Hepatocyte (in vitro differentiated cells): ENCODE measurements around the gene LENEP. TPM values are rescaled to one million over a fixed set of nuclear protein-coding genes. Genes with fewer than 3 reads are reported as not detected.

Experiments
- DNase-seq: peaks from one replicate; pipeline ENCODE4 v3.0.0-alpha.2; 2016; ENCODE audit warnings: low spot score
- H2AFZ ChIP-seq: fragments of 200-600 bp; sonication (generic); 2 replicates; pipeline ENCODE4 v1.6.0; 2016; ENCODE audit warnings: antibody characterized with exemption, mild to moderate bottlenecking
- H3K27ac ChIP-seq: fragments of 200-600 bp; sonication (generic); 2 replicates; pipeline ENCODE4 v1.5.1; 2016; ENCODE audit warnings: mild to moderate bottlenecking
- H3K27me3 ChIP-seq: fragments of 200-600 bp; sonication (generic); 2 replicates; pipeline ENCODE4 v1.6.1; 2016
- H3K36me3 ChIP-seq: fragments of 200-600 bp; sonication (generic); replicated peaks from 2 replicates; pipeline ENCODE4 v1.5.1; 2016; ENCODE audit warnings: low read depth; ENCODE audit not compliant: insufficient read depth
- H3K4me1 ChIP-seq: fragments of 200-600 bp; sonication (generic); 2 replicates; pipeline ENCODE4 v1.5.1; 2016; ENCODE audit warnings: mild to moderate bottlenecking, moderate library complexity; ENCODE audit not compliant: insufficient read depth
- H3K4me2 ChIP-seq: fragments of 200-600 bp; sonication (generic); 2 replicates; pipeline ENCODE4 v1.6.0; 2016
- H3K4me3 ChIP-seq: fragments of 200-600 bp; sonication (generic); 2 replicates; pipeline ENCODE4 v1.5.1; 2016; ENCODE audit warnings: mild to moderate bottlenecking
- H3K79me2 ChIP-seq: fragments of 200-600 bp; sonication (generic); 2 replicates; pipeline ENCODE4 v1.6.0; 2017; ENCODE audit warnings: mild to moderate bottlenecking
- H3K9me2 ChIP-seq: fragments of 200-600 bp; sonication (generic); replicated peaks from 2 replicates; pipeline ENCODE4 v1.6.0; 2017; ENCODE audit warnings: mild to moderate bottlenecking; ENCODE audit not compliant: insufficient read depth
- H3K9me3 ChIP-seq: fragments of 200-600 bp; sonication (generic); 2 replicates; pipeline ENCODE4 v1.5.1; 2016; ENCODE audit warnings: low read depth, mild to moderate bottlenecking
- H4K20me1 ChIP-seq: fragments of 200-600 bp; sonication (generic); 2 replicates; pipeline ENCODE4 v1.6.0; 2016; ENCODE audit warnings: mild to moderate bottlenecking; ENCODE audit not compliant: insufficient read depth, poor library complexity, severe bottlenecking
- CTCF ChIP-seq: fragments of 200-600 bp; sonication (generic); IDR thresholded peaks from 2 replicates; pipeline ENCODE4 v1.5.1; 2016; ENCODE audit warnings: antibody characterized with exemption, mild to moderate bottlenecking; ENCODE audit not compliant: poor library complexity
- EZH2 ChIP-seq: fragments of 200-600 bp; sonication (generic); IDR thresholded peaks from 2 replicates; pipeline ENCODE4 v1.6.1; 2016; ENCODE audit warnings: antibody characterized with exemption, mild to moderate bottlenecking, borderline replicate concordance
- EZH2phosphoT487 ChIP-seq: fragments of 200-600 bp; sonication (generic); IDR thresholded peaks from one replicate; pipeline ENCODE4 v1.6.1; 2018; ENCODE audit warnings: antibody characterized with exemption, mild to moderate bottlenecking, low read depth, moderate library complexity; ENCODE audit not compliant: unreplicated experiment, severe bottlenecking
- WGBS: methylation state at CpG from one replicate; pipeline ENCODE4 v1.1.6; 2016; ENCODE audit warnings: low lambda C conversion rate; ENCODE audit errors: missing lambda C conversion rate; 5-methylcytosine and 5-hydroxymethylcytosine counted together
- polyA plus RNA-seq: library from polyadenylated mRNA; unstranded; fragments of >200 nt; fragmentation: Nextera tagmentation; extraction: Ambion mirVana; gene quantifications from 2 replicates; pipeline ENCODE4 v1.2.1, GENCODE V29; 2016
- total RNA-seq: library from RNA; depleted of rRNA; stranded (reverse); fragments of >200 nt; gene quantifications from 2 replicates; pipeline ENCODE4 v1.2.3, GENCODE V29; 2014

LENEP gene
- total and polyA plus RNA-seq, 2 experiments from 2014 or later = not detected

- no peaks in the 10 kb centered on the region for H3K9me2 ChIP-seq
- H3K27ac ChIP-seq = no peak overlapping the region
- H4K20me1 ChIP-seq = no peaks in the 10 kb centered on the region
- TF ChIP-seq EZH2 = no peak
- TF ChIP-seq CTCF = no peak
- no peak for TF ChIP-seq EZH2phosphoT487
- 89% methylated on average over 20 of the region's 20 CpGs for WGBS
- H3K4me1 ChIP-seq = peaks cover 5% of the 10 kb centered on the region
- H2AFZ ChIP-seq = no peak overlapping the region
- H3K27me3 ChIP-seq = no peaks in the 10 kb centered on the region
- H3K4me3 ChIP-seq = no peak overlapping the region
- H3K79me2 ChIP-seq = no peaks in the 10 kb centered on the region
- no peak for DNase-seq
- no peak overlapping the region for H3K4me2 ChIP-seq
- no peaks in the 10 kb centered on the region for H3K36me3 ChIP-seq
- no peaks in the 10 kb centered on the region for H3K9me3 ChIP-seq
Observed at GRCh38 chr1:155034318-155035208, 41.2 kb downstream of the LENEP start.

GRCh38 chr1:155035936-155036335 is 42.5 kb downstream of the LENEP start:
- no peak for DNase-seq
- 100% methylated on average over 2 of the region's 2 CpGs for WGBS
- Histone ChIP-seq H3K9me2 (no peaks in the 10 kb centered on the region), H3K36me3 (no peaks in the 10 kb centered on the region), H3K4me1 (peaks cover 5% of the 10 kb centered on the region), H3K27ac (no peak overlapping the region), H4K20me1 (no peaks in the 10 kb centered on the region), H3K4me3 (no peak overlapping the region), H3K9me3 (no peaks in the 10 kb centered on the region), H3K79me2 (no peaks in the 10 kb centered on the region), H3K4me2 (no peak overlapping the region), H3K27me3 (no peaks in the 10 kb centered on the region), H2AFZ (no peak overlapping the region)
- TF ChIP-seq EZH2 (no peak), EZH2phosphoT487 (no peak), CTCF (no peak)

- Histone ChIP-seq H3K27me3 (no peaks in the 10 kb centered on the region), H3K27ac (no peak overlapping the region), H3K79me2 (no peaks in the 10 kb centered on the region), H3K4me3 (no peak overlapping the region), H3K36me3 (no peaks in the 10 kb centered on the region), H3K4me1 (peaks cover 5% of the 10 kb centered on the region), H2AFZ (no peak overlapping the region), H3K9me3 (no peaks in the 10 kb centered on the region), H3K9me2 (no peaks in the 10 kb centered on the region), H3K4me2 (no peak overlapping the region), H4K20me1 (no peaks in the 10 kb centered on the region)
- DNase-seq = no peak
- 82% methylated on average over 3 of the region's 3 CpGs for WGBS
- no peak for TF ChIP-seq EZH2
- no peak for TF ChIP-seq EZH2phosphoT487
- TF ChIP-seq CTCF = no peak
Observed at GRCh38 chr1:155037043-155037442, 43.7 kb downstream of the LENEP start.
